Measurements from ENCODE around the gene PSME2. TPM values are rescaled to one million over a fixed set of nuclear protein-coding genes. Genes with fewer than 3 reads are reported as not detected.

Gene PSME2
- total RNA-seq, 1 experiment from 2014 or later: 167 TPM

GRCh38 chr14:24155100-24155499, 8.7 kb upstream of the PSME2 start:
- no peak for DNase-seq (ENCODE audit: low read depth in 1 of 2, low spot score in 2 of 2)
- peaks cover 74% of the 10 kb centered on the region for H3K36me3 ChIP-seq

DNA sequence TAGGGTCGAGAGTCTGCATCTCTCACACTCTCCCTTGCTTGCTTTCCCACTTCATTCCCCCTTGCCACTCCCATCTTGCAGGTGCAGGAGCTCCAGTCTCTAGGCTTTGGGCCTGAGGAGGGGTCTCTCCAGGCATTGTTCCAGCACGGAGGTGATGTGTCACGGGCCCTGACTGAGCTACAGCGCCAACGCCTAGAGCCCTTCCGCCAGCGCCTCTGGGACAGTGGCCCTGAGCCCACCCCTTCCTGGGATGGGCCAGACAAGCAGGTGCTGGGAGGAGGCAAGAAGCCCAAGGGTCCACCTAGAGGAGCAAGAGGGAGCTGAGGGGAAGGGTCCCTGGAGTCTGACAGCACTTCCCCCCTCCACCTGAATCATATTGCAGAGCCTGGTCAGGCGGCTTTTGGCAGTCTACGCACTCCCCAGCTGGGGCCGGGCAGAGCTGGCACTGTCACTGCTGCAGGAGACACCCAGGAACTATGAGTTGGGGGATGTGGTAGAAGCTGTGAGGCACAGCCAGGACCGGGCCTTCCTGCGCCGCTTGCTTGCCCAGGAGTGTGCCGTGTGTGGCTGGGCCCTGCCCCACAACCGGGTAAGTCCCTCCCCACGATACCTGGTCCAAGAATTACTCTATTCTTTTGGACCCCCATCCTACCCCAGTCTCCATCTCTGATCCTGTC, 5.1 kb upstream of the PSME2 start:
- peaks cover 9% of the 10 kb centered on the region for H3K4me1 ChIP-seq (replicated peaks)
- DNase-seq (ENCODE audit: low read depth in 1 of 2, low spot score in 2 of 2): no peak
- H3K9me3 ChIP-seq (replicated peaks): no peaks in the 10 kb centered on the region
- no peak overlapping the region for H3K27ac ChIP-seq
- no peak overlapping the region for H3K4me3 ChIP-seq
- H3K36me3 ChIP-seq: peaks cover 76% of the 10 kb centered on the region
- no peaks in the 10 kb centered on the region for H3K27me3 ChIP-seq (replicated peaks)

More at GRCh38 chr14:24155100-24155499, 8.7 kb upstream of the PSME2 start:
- Histone ChIP-seq H3K4me3 (no peak overlapping the region), H3K27me3 (replicated peaks) (no peaks in the 10 kb centered on the region), H3K27ac (no peak overlapping the region), H3K9me3 (replicated peaks) (no peaks in the 10 kb centered on the region), H3K4me1 (replicated peaks) (no peaks in the 10 kb centered on the region)

GRCh38 chr14:24150993-24151392, 4.6 kb upstream of the PSME2 start:
- peaks cover 72% of the 10 kb centered on the region for H3K36me3 ChIP-seq
- H3K4me3 ChIP-seq: no peak overlapping the region
- no peak for DNase-seq (ENCODE audit: low read depth in 1 of 2, low spot score in 2 of 2)
- no peaks in the 10 kb centered on the region for H3K27me3 ChIP-seq (replicated peaks)
- H3K4me1 ChIP-seq (replicated peaks): peaks cover 9% of the 10 kb centered on the region
- H3K9me3 ChIP-seq (replicated peaks): no peaks in the 10 kb centered on the region
- H3K27ac ChIP-seq: no peak overlapping the region

DNA sequence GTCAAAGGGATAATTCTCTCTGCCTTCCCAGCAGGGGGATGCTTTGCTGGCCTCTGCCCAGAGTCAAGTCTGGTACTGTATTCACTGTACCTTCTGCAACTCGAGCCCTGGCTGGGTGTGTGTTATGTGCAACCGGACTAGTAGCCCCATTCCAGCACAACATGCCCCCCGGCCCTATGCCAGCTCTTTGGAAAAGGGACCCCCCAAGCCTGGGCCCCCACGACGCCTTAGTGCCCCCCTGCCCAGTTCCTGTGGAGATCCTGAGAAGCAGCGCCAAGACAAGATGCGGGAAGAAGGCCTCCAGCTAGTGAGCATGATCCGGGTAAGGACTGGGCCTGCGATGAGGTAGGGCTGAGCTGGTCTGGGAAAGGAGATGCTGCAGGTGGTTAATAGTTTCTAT, 4.2 kb upstream of the PSME2 start:
- DNase-seq (ENCODE audit: low read depth in 1 of 2, low spot score in 2 of 2): no peak
- Histone ChIP-seq H3K4me1 (replicated peaks) (peaks cover 13% of the 10 kb centered on the region), H3K27me3 (replicated peaks) (no peaks in the 10 kb centered on the region), H3K9me3 (replicated peaks) (no peaks in the 10 kb centered on the region), H3K4me3 (no peak overlapping the region), H3K36me3 (peaks cover 68% of the 10 kb centered on the region), H3K27ac (no peak overlapping the region)

GRCh38 chr14:24150061-24150460, 3.7 kb upstream of the PSME2 start:
- no peaks in the 10 kb centered on the region for H3K27me3 ChIP-seq (replicated peaks)
- no peak overlapping the region for H3K4me3 ChIP-seq
- no peak overlapping the region for H3K27ac ChIP-seq
- no peak for DNase-seq (ENCODE audit: low read depth in 1 of 2, low spot score in 2 of 2)
- peaks cover 18% of the 10 kb centered on the region for H3K4me1 ChIP-seq (replicated peaks)
- peaks cover 66% of the 10 kb centered on the region for H3K36me3 ChIP-seq
- no peaks in the 10 kb centered on the region for H3K9me3 ChIP-seq (replicated peaks)

- H3K36me3 ChIP-seq: peaks cover 66% of the 10 kb centered on the region
- no peak for DNase-seq (ENCODE audit: low read depth in 1 of 2, low spot score in 2 of 2)
- H3K4me3 ChIP-seq: no peak overlapping the region
- no peaks in the 10 kb centered on the region for H3K27me3 ChIP-seq (replicated peaks)
- H3K27ac ChIP-seq: no peak overlapping the region
- H3K4me1 ChIP-seq (replicated peaks): peaks cover 19% of the 10 kb centered on the region
- no peaks in the 10 kb centered on the region for H3K9me3 ChIP-seq (replicated peaks)
Measured at GRCh38 chr14:24149302-24149969, 3.0 kb upstream of the PSME2 start.

GRCh38 chr14:24147761-24148428, 1.5 kb upstream of the PSME2 start:
- no peaks in the 10 kb centered on the region for H3K9me3 ChIP-seq (replicated peaks)
- DNase-seq (ENCODE audit: low read depth in 1 of 2, low spot score in 2 of 2): no peak
- no peaks in the 10 kb centered on the region for H3K27me3 ChIP-seq (replicated peaks)
- peaks cover 23% of the 10 kb centered on the region for H3K4me1 ChIP-seq (replicated peaks)
- H3K27ac ChIP-seq: no peak overlapping the region
- peaks cover 79% of the 10 kb centered on the region for H3K36me3 ChIP-seq
- peak overlapping the region; percentile 86 for H3K4me3 ChIP-seq

DNA sequence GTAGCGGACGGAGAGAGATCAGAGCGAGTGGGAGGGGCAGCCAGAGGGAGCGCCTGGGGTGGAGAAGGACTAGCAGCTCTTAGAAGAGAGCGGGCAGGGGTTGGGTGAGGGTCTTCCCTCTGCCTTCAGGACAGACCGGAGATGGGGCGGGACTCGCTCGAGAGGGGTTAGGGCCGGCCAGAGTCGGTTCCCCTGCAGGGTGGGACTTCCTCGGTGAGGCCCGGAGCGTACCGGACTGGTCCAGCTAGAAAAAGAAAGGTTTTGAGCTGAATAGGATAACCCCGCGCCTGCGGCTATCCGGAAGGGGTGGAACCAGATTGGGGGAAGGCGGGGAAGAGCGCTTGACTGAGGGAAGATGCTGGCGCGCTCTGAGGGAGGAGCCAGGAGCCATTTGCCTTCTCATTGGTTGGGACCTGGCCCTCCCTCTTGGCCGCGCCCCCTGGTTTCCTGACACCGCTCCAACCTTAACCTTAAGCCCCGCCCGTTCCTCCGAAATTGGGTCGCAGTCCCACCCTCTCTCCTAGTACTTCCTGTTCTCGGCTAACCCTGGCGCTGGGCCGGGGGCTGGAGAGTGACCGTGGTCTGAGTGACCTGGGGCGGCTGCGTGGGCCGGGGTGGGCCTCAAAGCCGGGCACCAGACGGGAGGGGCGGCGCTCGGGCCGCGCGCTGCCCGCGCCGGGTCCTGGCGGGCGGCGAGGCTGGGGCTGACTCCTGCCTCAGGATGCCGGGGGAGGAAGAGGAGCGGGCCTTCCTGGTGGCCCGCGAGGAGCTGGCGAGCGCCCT, 759 bp upstream of the PSME2 start, which contains the start of gene RNF31:
Gene RNF31, plus strand, starts transcription at position 521 of the 783 bp plus-strand sequence. Its CDS starts 201 bp downstream, at position 722.
- no peaks in the 10 kb centered on the region for H3K27me3 ChIP-seq (replicated peaks)
- H3K4me3 ChIP-seq: peak within 1 kb of the TSS; percentile 86
- peaks cover 25% of the 10 kb centered on the region for H3K4me1 ChIP-seq (replicated peaks)
- DNase-seq (ENCODE audit: low read depth in 1 of 2, low spot score in 2 of 2): peak; percentile 96 to 98
- peak within 1 kb of the TSS; percentile 53 for H3K27ac ChIP-seq
- no peaks in the 10 kb centered on the region for H3K9me3 ChIP-seq (replicated peaks)
- peaks cover 77% of the 10 kb centered on the region for H3K36me3 ChIP-seq

DNA sequence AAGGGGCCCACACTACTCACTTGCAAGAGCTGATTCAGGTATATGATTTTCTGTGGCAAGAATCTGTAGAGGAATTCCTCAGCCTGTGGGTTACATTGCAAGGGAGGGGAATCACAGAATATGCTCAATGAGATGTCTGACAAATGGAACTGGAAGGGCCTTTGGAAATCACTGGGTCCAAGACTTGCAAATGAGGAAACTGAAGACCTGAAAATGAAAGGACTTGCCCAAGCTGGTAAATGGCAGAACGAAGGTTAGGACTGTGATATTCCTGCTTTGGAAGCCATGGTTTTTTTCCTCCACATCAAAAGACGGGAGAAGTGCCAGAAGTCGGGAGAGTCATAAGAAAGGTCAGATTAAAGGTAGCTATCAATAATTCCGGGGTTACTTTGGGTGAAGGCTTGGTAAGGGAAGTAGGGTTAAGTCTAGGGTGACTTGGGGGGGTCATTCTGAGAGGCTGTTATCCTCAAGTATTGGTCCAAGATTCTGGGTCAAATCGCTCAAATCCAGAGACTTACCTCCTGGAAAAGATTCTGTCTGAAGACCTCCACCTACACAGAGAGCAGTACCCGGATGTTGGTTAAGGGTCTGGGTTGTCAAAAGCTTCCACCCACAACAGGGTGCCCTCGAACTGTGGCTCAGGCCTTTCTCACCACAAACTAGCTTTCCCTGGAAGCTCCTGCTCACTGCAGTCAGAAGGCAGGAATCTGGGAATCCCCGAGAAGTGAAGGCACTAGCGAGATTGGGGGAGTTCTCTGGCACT, 539 bp downstream of the PSME2 start:
- H3K36me3 ChIP-seq: peaks cover 69% of the 10 kb centered on the region
- H3K4me1 ChIP-seq (replicated peaks): peaks cover 30% of the 10 kb centered on the region
- H3K4me3 ChIP-seq: peak overlapping the region; percentile 86
- no peaks in the 10 kb centered on the region for H3K9me3 ChIP-seq (replicated peaks)
- peak; percentile 56 to 78 for DNase-seq (ENCODE audit: low read depth in 1 of 2, low spot score in 2 of 2)
- no peaks in the 10 kb centered on the region for H3K27me3 ChIP-seq (replicated peaks)
- H3K27ac ChIP-seq: peak overlapping the region; percentile 44

GRCh38 chr14:24145219-24145618, 1.2 kb downstream of the PSME2 start:
- peaks cover 30% of the 10 kb centered on the region for H3K4me1 ChIP-seq (replicated peaks)
- peak overlapping the region; percentile 86 for H3K4me3 ChIP-seq
- DNase-seq (ENCODE audit: low read depth in 1 of 2, low spot score in 2 of 2): no peak
- H3K36me3 ChIP-seq: peaks cover 62% of the 10 kb centered on the region
- H3K27ac ChIP-seq: no peak overlapping the region
- no peaks in the 10 kb centered on the region for H3K27me3 ChIP-seq (replicated peaks)
- no peaks in the 10 kb centered on the region for H3K9me3 ChIP-seq (replicated peaks)

DNA sequence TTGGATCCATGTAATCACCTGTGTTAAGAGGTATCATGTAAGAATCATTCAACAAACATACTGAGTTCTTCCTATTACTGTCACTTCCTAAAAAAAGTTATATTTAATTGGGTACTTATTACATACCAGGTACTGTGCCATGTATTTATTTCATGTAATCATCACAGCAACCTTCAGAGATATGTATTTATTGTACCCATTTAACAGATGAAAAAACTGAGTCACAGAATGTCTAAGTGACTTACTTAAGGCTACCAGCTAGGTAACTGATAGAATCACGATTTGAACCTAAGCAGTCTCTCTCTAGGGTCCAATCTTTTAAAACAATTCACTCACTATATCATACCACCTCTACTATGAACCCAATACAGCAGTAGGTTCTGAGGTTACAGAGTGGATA, 2.0 kb downstream of the PSME2 start:
- Histone ChIP-seq H3K4me3 (no peak overlapping the region), H3K27ac (no peak overlapping the region), H3K27me3 (replicated peaks) (no peaks in the 10 kb centered on the region), H3K9me3 (replicated peaks) (no peaks in the 10 kb centered on the region), H3K36me3 (peaks cover 58% of the 10 kb centered on the region), H3K4me1 (replicated peaks) (peaks cover 30% of the 10 kb centered on the region)
- DNase-seq (ENCODE audit: low read depth in 1 of 2, low spot score in 2 of 2): no peak

DNA sequence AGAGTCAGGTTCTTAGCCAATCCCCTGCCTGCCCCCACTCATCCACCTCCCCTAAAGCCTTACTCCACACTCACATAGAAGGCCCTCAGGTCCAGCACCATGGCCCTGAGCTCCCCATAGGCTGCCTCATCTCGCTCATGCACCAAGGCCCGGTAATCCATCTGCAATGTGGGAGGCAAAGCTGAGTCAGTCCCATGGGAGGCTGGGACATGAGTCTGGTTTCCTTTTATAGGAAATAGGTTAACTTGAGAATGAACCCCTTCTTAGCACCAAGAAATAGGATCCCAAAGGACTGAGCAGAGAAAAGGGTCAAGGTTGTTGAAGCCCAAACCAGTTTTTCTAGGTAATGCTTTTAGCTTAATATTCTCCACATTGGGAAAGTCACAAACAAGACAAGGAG, 2.9 kb downstream of the PSME2 start:
- Histone ChIP-seq H3K4me3 (no peak overlapping the region), H3K27ac (no peak overlapping the region), H3K36me3 (peaks cover 58% of the 10 kb centered on the region), H3K9me3 (replicated peaks) (no peaks in the 10 kb centered on the region), H3K27me3 (replicated peaks) (no peaks in the 10 kb centered on the region), H3K4me1 (replicated peaks) (peaks cover 28% of the 10 kb centered on the region)
- DNase-seq (ENCODE audit: low read depth in 1 of 2, low spot score in 2 of 2): no peak

Measured in SJSA1 (cell line).